WI38 (cell line): ENCODE results near the gene TSC2.
"Not testable (repeated sequence)": the region's sequence is repeated elsewhere in the genome, so short reads cannot be mapped to it uniquely, and the experiment has no call there.

Experiments
- H3K4me3 ChIP-seq: 2 replicates; pipeline ENCODE4 v1.5.1; 2011; ENCODE audit warnings: low read depth, mild to moderate bottlenecking, control low read depth, low read length

Gene TSC2

GRCh38 chr16:2127630-2128280 is 80.0 kb downstream of the TSC2 start:
- H3K4me3 ChIP-seq = not testable (repeated sequence)

GRCh38 chr16:2129251-2129650 is 81.5 kb downstream of the TSC2 start:
- H3K4me3 ChIP-seq = not testable (repeated sequence)

DNA sequence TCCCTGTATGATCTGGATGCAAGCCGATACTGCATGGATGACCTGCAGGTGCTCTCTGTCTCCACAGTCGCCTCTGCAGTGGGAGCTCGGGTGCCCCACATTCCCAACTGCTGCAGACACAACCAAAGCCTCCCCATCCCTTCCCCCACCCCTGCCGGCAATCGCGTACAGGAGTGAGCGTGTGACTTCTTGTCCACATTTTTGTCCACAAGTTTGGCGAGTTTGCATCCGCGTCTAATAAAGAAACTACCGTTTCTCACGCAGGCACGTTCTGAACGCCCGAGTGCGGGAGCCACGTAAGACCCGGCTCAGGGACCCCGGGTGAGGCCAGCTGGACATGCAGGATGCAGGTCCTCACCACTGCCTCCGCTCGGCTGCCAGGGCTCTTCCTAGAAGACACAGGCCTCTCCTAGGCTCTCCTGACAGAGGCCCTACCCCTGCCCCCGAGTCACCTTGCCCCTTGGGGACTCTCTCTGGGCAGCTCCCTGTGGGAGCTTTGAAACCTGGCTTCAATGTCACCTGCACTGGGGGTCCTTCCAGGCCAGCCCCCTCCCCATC is 82.2 kb downstream of the TSC2 start:
- H3K4me3 ChIP-seq = not testable (repeated sequence)

- H3K4me3 ChIP-seq = peak overlapping the region; percentile 43
These were observed 86.0 kb downstream of the TSC2 start for GRCh38 chr16:2133797-2134196.

DNA sequence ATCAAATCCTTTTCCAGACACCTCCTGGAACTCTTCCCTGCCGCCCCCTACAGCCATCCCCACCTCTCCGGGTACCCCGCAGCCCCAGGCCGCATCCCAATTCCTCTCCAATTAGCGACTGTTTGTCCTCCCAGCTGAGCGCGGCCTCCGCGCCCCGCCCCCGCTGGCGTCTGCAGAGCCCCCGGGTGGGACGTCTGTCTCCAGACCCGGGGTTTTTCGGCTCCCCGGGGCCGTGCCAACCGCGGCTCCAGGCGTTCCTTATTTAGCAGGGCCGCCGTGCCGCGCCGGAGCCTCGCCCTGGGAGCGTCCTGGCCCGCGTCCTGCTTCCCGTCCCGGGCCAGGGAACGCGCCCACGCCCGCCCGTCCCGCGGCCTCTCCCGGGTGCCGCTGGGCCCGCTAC is 87.3 kb downstream of the TSC2 start:
- peak overlapping the region; percentile 63 for H3K4me3 ChIP-seq

GRCh38 chr16:2135770-2136490 is 88.1 kb downstream of the TSC2 start, which contains the start of gene PKD1:
Gene PKD1 (minus strand): TSS chr16:2135898. CDS start chr16:2135689, 209 bp downstream.
- peak within 1 kb of the TSS; percentile 63 for H3K4me3 ChIP-seq
